NCI-H82 treated with DMSO at 0.1 percent for 48 hours (cell line): ENCODE results near the gene CFAP65.

Experiments
- DNase-seq: peaks from one replicate; lab custom pipeline; 2025; ENCODE audit not compliant: unreplicated experiment; lab: John Stamatoyannopoulos, UW

CFAP65 gene

DNA sequence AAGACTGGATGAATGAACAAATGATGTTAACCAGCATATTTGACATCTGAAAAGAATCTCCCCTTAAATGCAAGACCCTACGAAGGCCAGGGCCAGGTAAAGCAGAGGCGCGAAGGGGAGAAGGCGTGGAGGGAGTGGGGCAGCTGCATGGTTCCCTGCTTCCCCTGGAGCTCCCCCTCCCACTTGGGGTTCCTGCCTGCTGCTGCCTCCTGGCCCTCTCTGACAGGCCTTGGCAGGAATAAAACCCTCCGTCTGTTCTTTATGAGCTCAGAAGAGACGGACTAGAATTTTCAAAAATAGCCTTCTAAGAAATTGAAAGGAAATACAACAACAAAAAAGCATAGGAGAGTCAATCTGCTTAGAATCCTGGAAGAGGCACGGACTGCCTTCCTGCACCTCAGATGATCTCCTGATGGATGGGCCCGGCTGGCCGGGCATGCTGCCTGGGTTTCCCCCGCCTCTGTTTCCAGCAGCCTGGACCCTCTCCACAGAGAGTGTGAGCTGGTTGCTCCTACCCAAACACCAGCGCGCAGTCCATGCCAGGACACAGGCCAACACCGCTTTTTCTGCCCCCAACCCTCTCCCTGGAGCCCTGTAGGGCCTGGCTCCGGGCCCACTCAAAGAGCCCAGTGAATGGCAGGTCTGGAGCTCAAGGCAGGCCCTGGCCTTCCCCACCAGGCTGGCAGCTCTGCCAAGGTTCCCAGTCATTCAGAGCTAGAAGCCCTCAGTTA, 23.9 kb downstream of the CFAP65 start:
- no peak for DNase-seq

DNA sequence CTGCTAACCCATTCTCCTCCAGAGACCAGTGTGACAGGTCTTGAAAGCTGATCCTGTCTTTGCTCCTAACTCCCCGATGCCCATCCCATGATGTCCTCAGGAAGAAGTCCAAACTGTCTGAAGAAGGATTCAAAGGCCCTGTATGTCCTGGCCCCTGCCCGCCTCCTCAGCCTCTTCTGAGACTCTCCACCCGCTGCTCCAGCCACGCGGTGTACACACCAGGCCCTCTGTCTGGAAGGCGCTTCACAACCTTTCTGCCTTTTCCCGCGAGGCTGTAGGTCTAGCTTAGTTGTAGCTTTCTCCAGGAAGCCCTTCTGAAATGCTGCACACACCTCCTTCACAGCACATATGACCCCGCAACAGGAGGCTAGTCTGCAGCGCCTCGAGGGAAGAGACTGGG, 24.6 kb downstream of the CFAP65 start:
- DNase-seq, result no peak

DNA sequence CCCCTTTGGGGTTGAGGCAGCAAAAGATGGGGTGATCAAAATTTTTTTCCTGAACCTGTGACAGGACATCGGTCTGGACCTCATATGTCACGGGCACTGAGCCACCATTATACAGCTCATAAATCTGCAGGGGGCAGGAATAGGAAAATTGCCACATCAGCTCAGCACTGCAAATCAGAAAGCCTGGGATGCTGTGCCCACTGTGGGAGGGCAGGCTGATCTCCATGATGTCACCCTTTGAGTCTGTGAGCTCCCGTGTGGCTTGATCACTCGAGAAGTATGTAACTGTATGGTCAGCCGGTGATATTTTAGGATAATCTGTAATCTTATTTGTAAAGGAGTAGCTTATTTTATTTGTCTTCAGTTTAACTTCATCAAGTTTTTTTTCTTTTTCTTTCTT, 30.4 kb downstream of the CFAP65 start:
- DNase-seq, result no peak

DNA sequence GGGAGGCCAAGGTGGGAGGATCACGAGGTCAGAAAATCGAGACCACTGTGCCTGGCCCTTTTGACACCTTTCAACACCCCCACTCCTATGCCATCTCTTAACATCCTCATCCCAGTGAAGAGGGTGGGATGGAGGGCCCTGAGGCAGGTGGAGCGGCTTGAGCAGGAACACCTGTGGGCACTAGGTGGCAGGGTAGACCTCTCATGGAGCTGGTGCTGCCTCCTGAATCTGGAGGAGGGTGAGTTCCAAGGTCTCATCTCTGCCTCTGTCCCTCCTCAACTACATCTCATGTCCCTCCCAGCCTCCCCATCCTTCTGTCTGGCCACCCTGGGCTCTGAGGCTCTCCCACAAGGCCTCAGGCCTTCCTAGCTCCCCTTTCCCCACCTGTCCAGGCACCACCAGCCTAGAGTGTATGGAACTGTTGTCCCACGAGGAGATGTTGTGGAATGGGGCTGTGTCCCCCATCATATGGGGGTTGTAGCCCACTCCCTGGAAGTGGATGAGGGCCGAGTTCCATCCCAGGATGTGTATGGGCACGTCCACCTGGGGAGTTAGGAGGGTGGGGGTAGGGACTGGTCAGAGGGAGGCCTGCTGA, 31.1 kb downstream of the CFAP65 start:
- DNase-seq, result no peak

DNA sequence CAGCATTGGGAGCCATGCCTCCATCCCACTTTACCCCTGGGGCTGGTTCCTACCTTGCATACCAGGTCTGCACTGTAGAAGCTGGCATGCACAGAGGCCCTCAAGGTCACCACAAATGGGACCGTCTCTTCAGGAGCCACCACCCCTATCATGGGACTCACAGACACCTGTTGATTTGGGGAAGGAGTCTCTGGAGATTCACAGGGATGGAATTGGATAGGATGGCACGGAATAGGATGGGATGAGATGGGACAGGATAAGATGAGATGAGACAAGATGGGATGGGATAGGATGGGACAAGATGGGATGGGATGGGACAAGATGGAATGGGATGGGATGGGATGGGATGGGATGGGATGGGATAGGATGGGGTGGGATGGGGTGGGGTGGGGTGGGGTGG, 32.0 kb downstream of the CFAP65 start:
- DNase-seq, result no peak

DNA sequence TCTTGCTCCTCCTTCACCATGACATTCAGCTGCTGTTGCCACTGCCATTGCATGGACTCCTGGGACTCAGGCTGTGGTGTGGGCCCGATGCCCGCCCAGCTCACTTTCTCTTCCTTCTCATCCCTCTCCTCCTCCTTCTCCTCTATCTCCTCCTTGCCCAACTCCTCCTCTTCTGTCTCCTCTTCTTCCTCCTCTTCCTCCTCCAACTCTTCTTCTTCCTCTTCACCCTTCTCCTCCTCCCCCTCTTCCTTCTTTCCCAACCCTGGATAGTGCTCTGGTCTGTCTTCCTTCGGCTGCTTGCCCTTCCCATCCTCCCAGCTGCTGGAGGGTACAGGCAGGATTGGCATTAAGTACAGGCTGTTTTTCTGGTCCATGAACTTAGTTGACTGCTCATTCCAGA, 37.3 kb downstream of the CFAP65 start:
- no peak for DNase-seq

DNA sequence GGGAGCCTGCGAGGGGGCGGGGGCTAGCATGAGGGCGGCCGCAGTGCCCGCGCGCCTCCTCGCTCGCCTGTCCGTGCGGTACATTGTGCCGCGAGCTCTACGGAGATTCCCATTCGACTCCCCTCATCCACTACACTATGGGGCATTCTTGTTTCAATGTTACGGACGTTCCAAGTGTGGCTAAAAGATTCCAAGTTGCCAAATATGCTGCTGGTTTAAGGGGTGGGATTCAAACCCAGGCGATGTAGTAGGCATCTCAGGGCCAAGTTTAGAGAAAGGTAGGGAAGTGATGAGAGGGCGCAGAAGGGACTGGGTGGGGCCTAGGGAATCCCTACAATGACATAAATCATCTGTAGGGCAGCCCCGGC, 38.1 kb downstream of the CFAP65 start:
- no peak for DNase-seq

DNA sequence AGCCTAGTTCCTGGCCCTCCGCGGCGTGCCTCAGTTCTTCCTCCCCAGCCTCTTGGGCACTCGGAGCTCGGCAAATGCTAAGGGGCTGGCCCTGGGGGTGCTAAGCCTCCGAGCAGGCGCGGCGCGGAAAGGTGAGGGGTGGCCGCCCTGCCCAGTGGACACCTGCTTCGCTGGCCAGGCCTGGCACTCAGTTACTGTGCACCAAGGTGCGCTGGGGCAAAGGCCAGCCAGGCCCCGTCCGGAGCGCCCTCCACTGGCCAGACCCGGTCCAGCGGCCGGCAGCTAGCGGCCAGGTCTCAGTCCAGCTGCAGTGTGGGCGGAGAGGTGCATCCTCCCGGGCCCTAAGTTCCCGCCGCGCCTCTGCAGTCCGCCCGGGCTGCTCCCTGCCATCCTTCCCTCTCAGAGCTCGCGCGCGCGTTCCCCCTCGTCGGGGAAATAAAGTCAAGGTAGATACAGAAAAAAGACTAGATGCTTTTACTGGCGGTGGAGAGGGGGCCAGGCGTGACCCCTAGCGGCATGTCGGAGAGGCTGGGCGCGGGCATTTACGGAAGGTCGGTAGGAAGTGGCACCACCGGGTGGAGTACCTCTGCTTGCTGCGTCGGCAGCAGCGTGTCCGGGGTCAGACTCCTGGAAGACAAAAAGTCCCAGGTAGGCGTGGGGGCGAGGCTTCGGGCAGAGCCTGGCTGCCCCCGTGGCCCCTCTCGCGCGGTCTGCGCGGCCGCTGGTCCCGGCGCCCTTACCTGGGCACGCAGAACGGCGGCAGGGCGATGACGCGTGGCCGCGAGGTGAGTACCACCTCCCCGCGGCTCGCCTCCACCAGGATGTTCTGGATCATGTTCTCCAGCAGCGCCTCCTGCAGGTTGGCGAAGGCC, 38.7 kb downstream of the CFAP65 start:
- peak; percentile 40 for DNase-seq

DNA sequence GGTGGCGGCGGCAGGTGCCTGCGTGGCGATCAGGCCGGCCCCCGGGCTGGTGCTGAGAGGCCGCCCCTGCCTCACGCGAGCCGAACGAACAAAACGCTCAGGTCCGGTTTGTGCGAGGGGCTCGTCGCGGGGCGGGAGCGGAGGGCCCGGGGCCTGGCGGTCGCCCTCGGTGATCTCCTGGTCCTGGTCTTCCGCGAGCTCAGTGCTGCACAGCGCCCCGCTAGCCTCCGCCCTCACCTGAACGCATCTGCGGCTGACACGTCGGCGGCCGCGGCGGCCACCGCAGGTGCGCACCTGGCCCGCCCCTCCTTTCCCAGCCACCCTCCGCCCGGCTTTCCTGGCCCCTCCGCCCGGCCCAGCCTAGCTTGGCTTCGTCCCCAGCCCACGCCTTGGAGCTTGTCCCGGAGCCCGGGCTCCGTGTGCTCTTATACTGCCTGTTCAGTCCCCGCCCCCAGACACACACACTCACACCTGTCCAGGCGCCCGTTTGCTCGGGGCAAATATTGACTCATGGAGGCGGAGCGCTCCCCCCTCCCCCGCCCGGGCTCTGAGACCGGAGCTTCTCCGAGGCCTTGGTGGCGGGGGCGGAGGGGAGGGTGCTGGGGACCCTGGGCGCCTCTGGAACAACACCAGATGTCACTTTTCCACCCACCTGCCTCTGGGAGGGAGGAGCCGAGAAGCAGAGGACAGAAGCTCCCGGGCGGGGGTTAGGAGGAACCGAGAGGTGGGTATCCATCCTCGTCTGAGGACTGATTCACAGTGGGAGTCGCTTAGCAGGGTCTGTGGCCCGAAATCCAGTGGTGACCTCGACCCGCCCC, 39.5 kb downstream of the CFAP65 start:
- peak; percentile 82 for DNase-seq

DNA sequence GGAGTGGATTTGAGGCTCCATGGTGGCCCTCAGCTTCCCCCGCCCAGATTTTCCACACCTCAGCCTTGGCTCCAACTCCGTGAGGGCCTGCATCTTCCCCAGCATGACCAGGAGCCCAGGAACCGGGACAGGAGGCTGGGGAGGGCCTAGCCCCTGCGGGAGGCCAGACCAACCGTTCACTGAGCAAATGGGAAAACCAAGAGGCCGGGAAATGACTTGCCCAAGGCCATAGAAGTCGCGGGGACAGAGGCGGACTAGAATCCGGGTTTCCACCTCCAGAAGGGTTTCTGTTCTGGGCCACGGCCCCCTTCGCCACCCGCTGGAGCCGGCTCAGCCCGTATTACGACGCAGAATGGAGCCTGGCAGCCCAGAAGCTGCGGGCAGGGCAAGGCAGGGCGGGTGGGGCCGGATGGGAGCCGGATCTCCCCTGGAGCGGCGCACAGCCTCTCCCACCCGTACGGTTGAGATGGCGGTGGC, 40.2 kb downstream of the CFAP65 start:
- DNase-seq, result no peak

DNA sequence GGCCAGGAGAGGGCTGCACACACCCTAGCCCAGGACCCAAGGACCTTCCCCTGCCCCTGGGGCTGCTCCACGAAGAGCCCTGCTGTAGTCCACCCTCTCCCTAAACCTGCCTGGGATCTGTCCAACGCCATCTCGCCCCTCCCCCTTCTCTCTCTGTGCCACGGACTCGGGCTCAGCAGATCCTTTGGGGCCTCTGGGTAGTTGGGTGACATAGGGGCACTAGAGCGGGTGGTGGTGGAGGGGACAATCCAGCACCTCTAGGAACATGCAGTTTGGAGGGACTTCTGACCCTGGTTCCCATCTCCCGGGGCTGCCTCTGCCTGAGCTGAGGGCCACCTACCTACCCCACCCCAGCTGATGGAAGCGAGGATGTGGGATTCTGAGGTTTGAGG, 40.8 kb downstream of the CFAP65 start:
- DNase-seq, result no peak

DNA sequence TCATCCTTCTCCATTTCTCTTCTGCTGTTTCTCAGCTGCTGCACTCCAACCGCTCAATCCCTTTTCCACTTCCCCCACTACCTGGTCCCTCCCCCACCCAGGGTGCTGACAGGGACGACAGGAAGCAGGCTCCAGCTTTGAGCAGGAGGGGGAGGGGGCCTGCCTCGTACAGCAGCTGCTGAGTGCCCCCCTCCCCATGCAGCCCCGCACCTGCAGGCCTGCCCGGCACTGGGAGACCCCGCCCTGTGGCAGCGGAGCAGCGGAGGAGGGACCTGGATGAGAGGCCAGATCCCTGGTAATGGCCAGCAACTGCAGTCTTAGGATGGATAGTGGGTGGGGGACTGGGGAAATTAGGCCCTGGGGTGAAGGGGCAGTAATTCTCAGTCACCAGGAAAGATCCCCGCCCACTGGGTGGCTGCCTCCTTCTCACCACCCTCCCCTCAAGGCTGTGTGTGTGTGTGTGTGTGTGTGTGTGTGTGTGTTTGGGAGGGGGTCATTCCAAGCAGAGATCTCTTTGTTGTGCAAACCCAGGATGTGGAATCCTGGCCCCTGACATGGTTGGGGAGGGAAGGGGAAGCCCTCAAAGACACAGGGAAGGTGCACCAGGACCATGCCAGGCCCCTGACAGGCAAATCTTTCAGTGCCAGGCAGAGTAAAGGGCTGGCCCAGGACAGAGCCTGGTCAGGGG, 41.3 kb downstream of the CFAP65 start:
- peak; percentile 77 for DNase-seq

DNA sequence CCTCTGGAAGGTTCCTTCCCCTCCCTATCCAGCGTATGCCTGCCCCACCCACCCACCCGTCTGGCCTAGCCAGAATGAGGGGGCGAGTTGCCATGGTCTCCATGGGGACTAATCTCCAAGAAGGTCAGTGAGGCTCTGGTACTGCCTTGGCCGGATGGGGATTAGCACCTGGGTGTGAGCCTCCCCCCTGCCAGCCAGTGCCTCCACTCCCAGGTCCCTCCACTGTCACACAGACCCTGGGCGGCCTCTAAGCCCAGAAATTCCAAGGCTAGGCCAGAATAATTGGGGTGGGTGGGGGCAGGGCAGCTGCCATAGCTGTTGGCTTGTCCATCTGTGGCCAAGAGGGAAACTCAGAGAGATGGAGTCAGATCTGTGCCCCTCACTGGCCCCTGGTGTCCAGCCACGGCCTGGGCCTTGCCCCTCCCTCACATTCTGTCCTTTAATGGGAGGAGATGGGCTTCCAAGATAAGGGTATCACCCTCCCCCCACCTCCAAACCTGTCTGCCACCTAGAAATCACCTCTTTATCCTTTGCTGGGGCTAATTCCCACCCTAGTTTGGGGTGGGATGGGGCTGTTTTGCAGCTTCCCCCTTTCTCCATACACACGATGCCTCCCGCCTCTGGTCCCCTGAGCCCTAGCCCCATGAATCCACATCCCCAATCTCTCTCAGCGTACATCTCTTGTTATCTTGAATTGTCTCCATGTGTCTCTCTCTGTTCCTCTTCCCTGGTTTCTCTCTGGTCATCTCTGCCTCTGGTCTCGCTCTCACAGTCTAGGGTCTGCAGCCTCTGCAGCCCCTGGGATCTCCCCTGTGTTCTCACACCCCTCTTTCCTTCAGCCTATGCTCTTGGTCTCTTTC, 42.1 kb downstream of the CFAP65 start:
- DNase-seq, result peak; percentile 72

DNA sequence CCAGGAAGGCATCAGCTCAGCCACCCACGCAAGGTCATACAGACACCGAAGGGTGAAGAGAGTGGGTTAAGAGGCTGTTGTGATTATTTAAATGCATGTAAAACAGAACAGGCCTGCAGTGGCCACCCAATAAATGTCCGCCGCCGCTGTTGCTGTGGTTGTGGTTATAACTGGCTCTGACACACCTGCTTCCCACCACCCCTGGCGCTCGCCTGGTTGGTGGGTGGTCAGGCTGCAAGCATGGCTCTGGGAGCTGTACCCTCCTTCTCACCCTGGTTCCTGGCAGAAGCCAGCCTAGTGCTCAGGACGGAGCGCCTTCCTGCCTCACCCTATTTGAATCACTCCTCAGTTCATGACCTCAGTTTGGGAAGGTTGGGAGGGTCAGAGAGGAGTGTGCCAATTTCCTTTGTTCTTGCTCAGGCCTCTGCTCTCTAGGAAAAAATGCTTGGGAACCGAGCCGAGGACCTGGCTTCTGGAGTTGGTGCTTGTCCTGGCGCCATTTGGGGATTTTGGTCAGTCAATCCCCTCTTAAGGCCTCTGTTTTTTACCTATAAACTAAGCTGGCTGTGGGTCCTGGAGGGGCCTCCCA, 42.8 kb downstream of the CFAP65 start:
- DNase-seq, result no peak

DNA sequence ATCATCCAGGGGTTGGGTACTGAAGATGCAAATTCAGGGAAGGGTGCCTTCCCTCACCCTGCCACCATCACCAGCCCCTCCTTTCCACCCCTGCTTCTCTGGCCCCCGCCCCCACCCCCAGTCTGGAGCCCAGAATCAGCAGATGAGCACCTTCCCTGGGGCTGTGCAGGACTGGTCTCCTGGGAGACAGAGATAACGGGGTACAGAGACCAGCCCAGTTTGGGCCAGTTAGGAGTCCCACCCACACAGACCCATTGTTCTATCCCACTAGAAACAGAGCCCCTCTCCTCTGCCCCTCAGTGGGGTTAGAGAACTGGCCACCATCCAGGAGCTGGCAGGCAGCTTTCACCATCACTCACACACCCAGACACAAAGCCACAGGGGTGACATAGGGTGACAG, 43.6 kb downstream of the CFAP65 start:
- no peak for DNase-seq

DNA sequence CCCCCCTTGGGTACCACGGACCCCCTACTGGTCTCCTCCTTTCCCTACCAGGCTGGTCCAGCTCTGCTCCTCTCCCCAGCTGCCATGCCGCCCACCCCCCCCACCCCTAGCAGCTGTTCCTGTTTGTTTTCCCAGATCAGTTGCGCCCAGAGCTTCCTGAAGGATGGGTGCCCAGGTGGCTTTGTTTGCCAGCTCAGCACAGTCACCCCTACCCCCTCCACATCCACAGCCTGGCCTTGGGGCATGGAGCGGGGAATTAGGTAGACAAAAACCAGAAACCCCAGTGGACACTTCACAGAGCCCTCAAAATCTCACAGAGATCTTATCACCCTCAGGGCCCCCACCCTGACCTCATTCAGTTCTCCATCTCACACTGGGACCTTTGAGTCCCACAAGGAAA, 44.4 kb downstream of the CFAP65 start:
- DNase-seq, result peak; percentile 41

DNA sequence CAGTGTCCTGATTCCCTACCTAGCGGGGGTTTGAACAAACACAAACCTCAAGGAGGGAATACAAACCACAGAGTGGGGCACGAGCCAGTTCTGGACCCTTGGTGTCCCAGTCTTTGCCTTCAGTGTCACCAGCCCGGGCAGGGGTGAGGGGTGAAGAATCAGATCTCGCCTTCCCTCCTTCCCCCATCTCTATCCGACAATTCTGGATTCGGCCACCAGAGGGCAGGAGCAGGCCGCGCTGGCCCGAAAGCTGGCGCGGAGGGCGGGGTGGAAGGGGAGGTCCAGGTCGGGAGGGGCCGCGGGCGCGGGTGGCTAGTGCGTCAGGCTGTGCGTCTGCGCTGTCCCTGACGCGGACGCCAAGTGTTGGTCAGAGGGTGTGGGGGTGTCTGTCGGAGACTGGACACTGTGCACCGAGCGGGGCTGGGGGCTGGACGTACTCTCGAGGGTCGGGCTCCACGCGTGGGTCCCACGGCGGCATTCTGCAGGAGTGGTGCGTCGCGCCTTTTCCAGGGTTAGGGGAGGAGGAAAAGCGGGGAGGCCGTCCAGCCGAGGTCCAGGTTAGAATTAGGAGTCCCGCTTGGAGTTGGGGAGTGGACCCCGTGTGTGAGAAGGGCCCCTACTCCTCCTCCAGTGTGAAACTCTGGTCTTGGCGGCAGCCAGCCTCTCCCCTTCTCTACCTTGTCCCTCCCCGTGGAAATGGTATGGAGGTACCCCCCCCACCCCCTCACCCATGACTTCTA, 45.2 kb downstream of the CFAP65 start:
- DNase-seq, result peak; percentile 65

DNA sequence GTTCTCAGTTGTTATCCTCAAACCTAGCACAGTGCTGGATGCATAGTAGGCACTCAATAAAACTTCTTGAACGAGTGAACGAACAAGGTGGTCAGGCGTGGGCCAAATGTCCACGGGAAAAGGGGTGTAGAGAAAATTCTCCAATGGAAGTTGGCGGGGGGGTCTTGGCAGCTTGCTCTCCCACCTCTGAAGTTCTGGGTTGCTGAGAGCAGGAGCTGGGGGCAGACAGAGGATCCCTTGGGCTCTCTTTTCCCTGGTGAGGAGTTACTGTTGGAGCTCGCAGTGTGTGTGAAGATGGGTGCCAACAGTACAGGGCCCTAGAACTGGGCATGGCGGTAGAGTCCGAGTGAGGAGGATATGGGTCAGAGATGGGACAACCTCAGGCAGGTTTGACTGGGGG, 45.8 kb downstream of the CFAP65 start:
- no peak for DNase-seq
